SU-DHL-6 (cell line): ENCODE results near the gene TM9SF4.

Experiments
- CTCF ChIP-seq: fragments of 200-600 bp; sonication (generic); IDR thresholded peaks from one replicate; pipeline ENCODE4 v1.5.1; 2017; ENCODE audit warnings: antibody characterized with exemption, mild to moderate bottlenecking, low read length, moderate library complexity; ENCODE audit not compliant: insufficient read depth, poor library complexity, severe bottlenecking
- EZH2phosphoT487 ChIP-seq: fragments of 200-600 bp; sonication (generic), shearing (Covaris generic); conservative IDR thresholded peaks from 2 replicates; pipeline ENCODE4 v1.6.1; 2018; ENCODE audit warnings: mild to moderate bottlenecking, antibody characterized with exemption, low read length, moderate library complexity, mixed read lengths

DNA sequence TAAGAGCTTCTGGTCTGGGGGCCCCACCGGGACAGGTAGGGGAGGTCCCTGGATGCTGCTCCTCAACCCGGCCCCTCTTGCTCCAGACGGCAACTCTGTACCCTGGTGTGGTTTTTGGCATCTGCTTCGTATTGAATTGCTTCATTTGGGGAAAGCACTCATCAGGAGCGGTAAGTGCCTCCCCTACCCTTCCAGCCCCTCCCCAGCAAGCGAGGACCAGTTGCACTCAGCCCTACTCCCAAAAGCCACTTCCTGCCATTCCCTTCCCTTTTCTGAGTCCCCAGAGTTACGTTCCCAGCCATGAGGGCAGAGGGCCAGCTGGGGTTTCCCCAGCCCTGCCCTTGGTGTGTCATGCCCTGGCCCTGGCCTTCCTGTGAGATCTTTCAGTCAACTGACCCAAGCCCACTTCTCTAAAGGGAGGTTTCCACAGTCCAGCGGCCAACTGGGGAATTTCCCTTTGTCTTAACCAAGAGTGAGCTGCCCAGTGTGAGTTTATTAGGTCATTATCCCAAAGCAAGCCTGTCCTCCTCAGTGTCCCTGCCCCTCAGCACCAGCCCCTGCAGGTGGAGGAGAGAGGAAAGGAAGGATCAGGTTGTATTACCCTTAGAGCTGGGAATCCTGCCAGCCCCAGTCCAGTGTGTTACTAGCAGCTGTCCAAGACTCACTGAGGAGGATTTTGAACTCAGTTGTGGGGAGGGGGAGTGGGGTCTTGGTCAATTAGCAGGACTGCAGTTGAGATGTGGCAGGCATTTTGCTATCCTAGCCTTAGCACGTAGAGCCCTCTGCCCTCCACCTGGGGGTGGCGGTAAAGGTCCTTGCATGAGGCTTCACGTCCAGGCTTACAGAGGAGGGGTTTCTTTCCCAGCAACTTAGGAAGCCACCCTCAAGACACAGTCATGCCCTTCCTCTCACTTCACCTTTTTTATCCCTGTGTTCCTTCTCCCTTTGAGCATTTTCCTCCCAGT is 45.8 kb downstream of the TM9SF4 start:
- TF ChIP-seq CTCF (peak; percentile 13), EZH2phosphoT487 (no peak)
